Panc1 (cell line): ENCODE measurements around the gene TESK2. TPM values are rescaled to one million over a fixed set of nuclear protein-coding genes. Genes with fewer than 3 reads are reported as not detected.

Source experiments
- ATAC-seq: fragments of 200-7000 bp; cut with Tn5 transposase; 2 replicates; pipeline ENCODE4 v1.9.1; 2020; ENCODE audit warnings: mild to moderate bottlenecking, moderate library complexity
- BruUV-seq: library from RNA; stranded (reverse); fragments of 400-500 nt; replicated peaks from 2 replicates; lab custom pipeline; 2021; lab: Mats Ljungman, UMichigan
- CTCF ChIA-PET: fragments of 300-600 bp; sonication (Branson Sonifier 250); formaldehyde crosslinking; loops from one replicate; lab custom pipeline; 2022; ENCODE audit warnings: antibody characterized with exemption; lab: Charles Lee
- POLR2A ChIA-PET: fragments of 300-600 bp; sonication (Branson Sonifier 250); formaldehyde crosslinking; loops from one replicate; lab custom pipeline; 2022; ENCODE audit warnings: antibody characterized with exemption; lab: Charles Lee
- DNase-seq: peaks from one replicate; pipeline ENCODE4 v3.0.0-alpha.2; 2010; ENCODE audit warnings: low read depth, low spot score
- H3K27ac ChIP-seq: 2 replicates; pipeline ENCODE4 v1.5.1; 2011; ENCODE audit warnings: mild to moderate bottlenecking, low read length, inconsistent platforms
- H3K27me3 ChIP-seq: fragments of 200-500 bp; sonication (Bioruptor generic); 2 replicates; pipeline ENCODE4 v1.6.0; 2014; ENCODE audit warnings: low read length, inconsistent platforms; ENCODE audit not compliant: control insufficient read depth, insufficient read depth
- H3K36me3 ChIP-seq: fragments of 200-500 bp; sonication (Bioruptor generic); 2 replicates; pipeline ENCODE4 v1.5.1; 2014; ENCODE audit warnings: inconsistent platforms, mild to moderate bottlenecking, low read length, moderate library complexity; ENCODE audit not compliant: control insufficient read depth, insufficient read depth
- H3K4me1 ChIP-seq: 2 replicates; pipeline ENCODE4 v1.5.1; 2011; ENCODE audit warnings: inconsistent platforms, mild to moderate bottlenecking, low read length, moderate library complexity; ENCODE audit not compliant: control insufficient read depth, insufficient read depth
- H3K4me3 ChIP-seq, 2 experiments: 2 replicates each; pipeline ENCODE4 v1.5.1; 2011 to 2012; ENCODE audit warnings: low read depth in 2 of 2, low read length in 2 of 2, mild to moderate bottlenecking in 2 of 2, inconsistent platforms in 1 of 2, moderate library complexity in 1 of 2
- H3K9me3 ChIP-seq: fragments of 200-500 bp; sonication (Bioruptor generic); 2 replicates; pipeline ENCODE4 v1.5.1; 2014; ENCODE audit warnings: low read depth, mild to moderate bottlenecking, inconsistent platforms, low read length, moderate library complexity; ENCODE audit not compliant: control insufficient read depth, insufficient read depth
- POLR2AphosphoS5 ChIP-seq: IDR thresholded peaks from 2 replicates; pipeline ENCODE4 v1.6.1; 2012; ENCODE audit warnings: mild to moderate bottlenecking, low read depth, low read length, moderate library complexity
- SIN3A ChIP-seq: IDR thresholded peaks from 2 replicates; pipeline ENCODE4 v1.6.1; 2012; ENCODE audit warnings: low read depth, mild to moderate bottlenecking, low read length, moderate library complexity, borderline replicate concordance; ENCODE audit not compliant: insufficient read depth
- TCF7L2 ChIP-seq: IDR thresholded peaks from 2 replicates; pipeline ENCODE4 v1.6.1; 2011; ENCODE audit warnings: mild to moderate bottlenecking, low read depth, low read length, inconsistent platforms
- in situ Hi-C: cut with HindIII; loops from 2 replicates; pipeline ENCODE4 v1.10.0; 2016; ENCODE audit warnings: low sequenced_read_pairs, low pct_unique_long_range_greater_than_20kb
- intact Hi-C: fragments of 100-400 bp; cut with micrococcal nuclease; formaldehyde crosslinking; loops from one replicate; pipeline ENCODE4 v1.10.0; 2022; ENCODE audit not compliant: unreplicated experiment
- total RNA-seq: library from RNA; stranded (reverse); gene quantifications from one replicate; pipeline ENCODE4 v1.2.1, GENCODE V29; 2021; ENCODE audit not compliant: unreplicated experiment
- TF ChIP-seq, protein P1 (sequence below): fragments of 450-650 bp; IDR thresholded peaks from 2 replicates; pipeline ENCODE4 v1.5.1; 2017; ENCODE audit warnings: mild to moderate bottlenecking
- TF ChIP-seq, protein P2 (sequence below), 2 experiments: IDR thresholded peaks; 2 replicates each; pipeline ENCODE4 v1.6.1; 2011 to 2012; ENCODE audit warnings: low read depth in 2 of 2, control low read depth in 1 of 2, low read length in 1 of 2, mild to moderate bottlenecking in 1 of 2, moderate library complexity in 1 of 2; ENCODE audit not compliant: insufficient read depth in 1 of 2

The TESK2 gene
- total RNA-seq, 1 experiment from 2014 or later, result 3.3 TPM

DNA sequence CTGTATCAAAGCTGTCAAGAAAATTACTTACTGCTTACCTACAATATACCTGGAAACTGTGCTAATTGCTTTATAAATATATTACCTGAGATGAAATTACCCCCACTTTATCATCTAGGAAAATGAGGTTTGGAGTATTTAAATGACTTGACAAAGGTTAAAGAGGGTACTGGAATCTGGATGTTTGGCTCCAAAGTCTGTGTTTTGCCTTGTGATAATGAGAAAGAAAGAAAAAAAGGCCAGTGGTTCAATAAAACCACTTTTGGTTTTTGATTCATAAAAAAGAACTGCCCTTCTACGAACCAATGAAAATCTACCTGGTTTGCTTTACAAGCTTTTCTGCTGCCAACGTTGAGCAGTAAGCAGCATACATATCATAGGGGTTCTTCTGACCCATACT is 89.4 kb downstream of the TESK2 start:
- Histone ChIP-seq H3K4me3 (no peak overlapping the region), H3K27ac (no peak overlapping the region), H3K9me3 (no peaks in the 10 kb centered on the region), H3K4me1 (no peaks in the 10 kb centered on the region), H3K27me3 (no peaks in the 10 kb centered on the region), H3K36me3 (no peaks in the 10 kb centered on the region)
- no peak for TF ChIP-seq SIN3A
- TF ChIP-seq, protein P1, sequence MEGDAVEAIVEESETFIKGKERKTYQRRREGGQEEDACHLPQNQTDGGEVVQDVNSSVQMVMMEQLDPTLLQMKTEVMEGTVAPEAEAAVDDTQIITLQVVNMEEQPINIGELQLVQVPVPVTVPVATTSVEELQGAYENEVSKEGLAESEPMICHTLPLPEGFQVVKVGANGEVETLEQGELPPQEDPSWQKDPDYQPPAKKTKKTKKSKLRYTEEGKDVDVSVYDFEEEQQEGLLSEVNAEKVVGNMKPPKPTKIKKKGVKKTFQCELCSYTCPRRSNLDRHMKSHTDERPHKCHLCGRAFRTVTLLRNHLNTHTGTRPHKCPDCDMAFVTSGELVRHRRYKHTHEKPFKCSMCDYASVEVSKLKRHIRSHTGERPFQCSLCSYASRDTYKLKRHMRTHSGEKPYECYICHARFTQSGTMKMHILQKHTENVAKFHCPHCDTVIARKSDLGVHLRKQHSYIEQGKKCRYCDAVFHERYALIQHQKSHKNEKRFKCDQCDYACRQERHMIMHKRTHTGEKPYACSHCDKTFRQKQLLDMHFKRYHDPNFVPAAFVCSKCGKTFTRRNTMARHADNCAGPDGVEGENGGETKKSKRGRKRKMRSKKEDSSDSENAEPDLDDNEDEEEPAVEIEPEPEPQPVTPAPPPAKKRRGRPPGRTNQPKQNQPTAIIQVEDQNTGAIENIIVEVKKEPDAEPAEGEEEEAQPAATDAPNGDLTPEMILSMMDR, result no peak
- TF ChIP-seq, protein P2, sequence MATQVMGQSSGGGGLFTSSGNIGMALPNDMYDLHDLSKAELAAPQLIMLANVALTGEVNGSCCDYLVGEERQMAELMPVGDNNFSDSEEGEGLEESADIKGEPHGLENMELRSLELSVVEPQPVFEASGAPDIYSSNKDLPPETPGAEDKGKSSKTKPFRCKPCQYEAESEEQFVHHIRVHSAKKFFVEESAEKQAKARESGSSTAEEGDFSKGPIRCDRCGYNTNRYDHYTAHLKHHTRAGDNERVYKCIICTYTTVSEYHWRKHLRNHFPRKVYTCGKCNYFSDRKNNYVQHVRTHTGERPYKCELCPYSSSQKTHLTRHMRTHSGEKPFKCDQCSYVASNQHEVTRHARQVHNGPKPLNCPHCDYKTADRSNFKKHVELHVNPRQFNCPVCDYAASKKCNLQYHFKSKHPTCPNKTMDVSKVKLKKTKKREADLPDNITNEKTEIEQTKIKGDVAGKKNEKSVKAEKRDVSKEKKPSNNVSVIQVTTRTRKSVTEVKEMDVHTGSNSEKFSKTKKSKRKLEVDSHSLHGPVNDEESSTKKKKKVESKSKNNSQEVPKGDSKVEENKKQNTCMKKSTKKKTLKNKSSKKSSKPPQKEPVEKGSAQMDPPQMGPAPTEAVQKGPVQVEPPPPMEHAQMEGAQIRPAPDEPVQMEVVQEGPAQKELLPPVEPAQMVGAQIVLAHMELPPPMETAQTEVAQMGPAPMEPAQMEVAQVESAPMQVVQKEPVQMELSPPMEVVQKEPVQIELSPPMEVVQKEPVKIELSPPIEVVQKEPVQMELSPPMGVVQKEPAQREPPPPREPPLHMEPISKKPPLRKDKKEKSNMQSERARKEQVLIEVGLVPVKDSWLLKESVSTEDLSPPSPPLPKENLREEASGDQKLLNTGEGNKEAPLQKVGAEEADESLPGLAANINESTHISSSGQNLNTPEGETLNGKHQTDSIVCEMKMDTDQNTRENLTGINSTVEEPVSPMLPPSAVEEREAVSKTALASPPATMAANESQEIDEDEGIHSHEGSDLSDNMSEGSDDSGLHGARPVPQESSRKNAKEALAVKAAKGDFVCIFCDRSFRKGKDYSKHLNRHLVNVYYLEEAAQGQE (IDR thresholded peaks at IDR 0.05; ENCODE audit: insufficient read depth in 1 of 2, low read depth in 2 of 2, low read length in 1 of 2), result no peak
- no peak for TF ChIP-seq TCF7L2
- no peak for TF ChIP-seq POLR2AphosphoS5
- ATAC-seq, result no peak
- intact Hi-C loops, result loop anchor here (10.0 kb wide), 1 partner anchor 53 kb away; no protein-coding TSS in a partner anchor
- BruUV-seq, result no TSS peak
- POLR2A ChIA-PET, result no interaction called here
- no peak for DNase-seq
- in situ Hi-C loops, result no loop called here
- CTCF ChIA-PET, result no interaction called here

DNA sequence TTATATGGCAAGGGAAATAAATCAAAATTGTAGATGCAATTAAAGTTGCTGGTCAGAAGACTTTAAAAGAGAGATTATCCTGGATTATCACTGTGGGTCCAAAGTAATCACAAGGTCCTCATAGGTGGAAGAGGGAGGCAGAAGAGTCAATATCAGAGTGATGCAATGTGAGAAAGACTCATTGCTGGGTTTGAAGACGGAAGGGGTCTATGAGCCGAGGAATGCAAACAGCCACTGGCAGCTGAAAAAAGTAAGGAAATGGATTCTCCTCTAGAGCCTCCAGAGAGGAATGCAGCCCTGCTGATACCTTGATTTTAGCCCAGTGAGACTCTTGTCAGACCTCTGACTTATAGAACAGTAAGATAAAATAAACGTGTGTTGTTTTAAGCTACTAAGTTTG is 90.9 kb downstream of the TESK2 start:
- no peak overlapping the region for H3K4me3 ChIP-seq
- ATAC-seq (no peak), DNase-seq (no peak)
- TF ChIP-seq, protein P2 (IDR thresholded peaks at IDR 0.05; ENCODE audit: insufficient read depth in 1 of 2, low read depth in 2 of 2, low read length in 1 of 2), result no peak
- TF ChIP-seq, protein P1, result no peak
- no peak for TF ChIP-seq TCF7L2
- H3K36me3 ChIP-seq, result no peaks in the 10 kb centered on the region
- intact Hi-C loops, result loop anchor here (10.0 kb wide), 1 partner anchor 55 kb away; no protein-coding TSS in a partner anchor
- BruUV-seq, result no TSS peak
- no peaks in the 10 kb centered on the region for H3K9me3 ChIP-seq
- no peaks in the 10 kb centered on the region for H3K27me3 ChIP-seq
- no peaks in the 10 kb centered on the region for H3K4me1 ChIP-seq
- in situ Hi-C loops, result no loop called here
- H3K27ac ChIP-seq, result no peak overlapping the region
- CTCF ChIA-PET, result no interaction called here
- POLR2A ChIA-PET, result no interaction called here
